K562 (cell line): ENCODE measurements around the gene MOCOS. TPM values are rescaled to one million over a fixed set of nuclear protein-coding genes. Genes with fewer than 3 reads are reported as not detected.

Source experiments
- GATAD2A ChIP-seq: fragments of 450-650 bp; IDR thresholded peaks from 2 replicates; pipeline ENCODE4 v1.6.1; 2017
- HDAC6 ChIP-seq: IDR thresholded peaks from 2 replicates; pipeline ENCODE4 v1.6.1; 2012; ENCODE audit warnings: low read depth, mild to moderate bottlenecking, control low read depth, inconsistent platforms, low read length, moderate library complexity
- HNRNPLL ChIP-seq: fragments of 200-400 bp; formaldehyde crosslinking; IDR thresholded peaks from 2 replicates; pipeline ENCODE4 v1.6.1; 2017; ENCODE audit warnings: low read length, low read depth, mild to moderate bottlenecking; ENCODE audit not compliant: poor library complexity, severe bottlenecking
- SETDB1 ChIP-seq: IDR thresholded peaks from one replicate; pipeline ENCODE4 v1.6.1; 2012; ENCODE audit warnings: low read length, control low read depth, inconsistent platforms
- ZNF551 ChIP-seq: fragments of 250-450 bp; sonication (Bioruptor Pico); IDR thresholded peaks from 2 replicates; pipeline ENCODE4 v1.5.0; 2021; ENCODE audit warnings: mild to moderate bottlenecking, moderate library complexity
- ZNF699 ChIP-seq: fragments of 250-450 bp; sonication (Bioruptor Pico); IDR thresholded peaks from 2 replicates; pipeline ENCODE4 v1.8.0; 2021; ENCODE audit warnings: mild to moderate bottlenecking, moderate library complexity; ENCODE audit not compliant: insufficient replicate concordance
- polyA plus RNA-seq, 8 experiments: library from polyadenylated mRNA; depleted of rRNA in 4 of 8; stranded (reverse) in 5 of 8; unstranded in 3 of 8; fragments of >200 nt; fragmentation: Nextera tagmentation in 2 of 8; fragmentation: Illumina TruSeq in 1 of 8; extraction: Ambion mirVana in 2 of 8; extraction: Trizol in 1 of 8; gene quantifications; 2 replicates each; pipeline versions ENCODE4 v1.2.1 to v1.2.3, GENCODE V29; 2011 to 2014; ENCODE audit warnings: inconsistent platforms in 1 of 8, missing spikeins in 1 of 8
- total RNA-seq, 7 experiments: library from RNA; depleted of rRNA in 6 of 7; stranded (reverse); fragments of >200 nt in 6 of 7; fragmentation: Illumina TruSeq in 2 of 7; extraction: Trizol in 2 of 7; gene quantifications; 2 replicates each; pipeline versions ENCODE4 v1.2.1 to v1.2.3, GENCODE V29; 2011 to 2021; ENCODE audit warnings: low replicate concordance in 1 of 7
- TF ChIP-seq, protein P1 (sequence below): fragments of 250-450 bp; sonication (Bioruptor Pico); IDR thresholded peaks from 2 replicates; pipeline ENCODE4 v1.5.1; 2021; ENCODE audit warnings: mild to moderate bottlenecking
- TF ChIP-seq, protein P2 (sequence below): fragments of 150-350 bp; IDR thresholded peaks from 2 replicates; pipeline ENCODE4 v1.6.1; 2014; ENCODE audit warnings: low read depth, mild to moderate bottlenecking, low read length, borderline replicate concordance

The MOCOS gene
- total and polyA plus RNA-seq, 9 of the 15 experiments (the other 6 are each of a cell fraction or from before 2014, with no cell fraction given), result 4.5 to 12.4 (median 9.1) TPM

DNA sequence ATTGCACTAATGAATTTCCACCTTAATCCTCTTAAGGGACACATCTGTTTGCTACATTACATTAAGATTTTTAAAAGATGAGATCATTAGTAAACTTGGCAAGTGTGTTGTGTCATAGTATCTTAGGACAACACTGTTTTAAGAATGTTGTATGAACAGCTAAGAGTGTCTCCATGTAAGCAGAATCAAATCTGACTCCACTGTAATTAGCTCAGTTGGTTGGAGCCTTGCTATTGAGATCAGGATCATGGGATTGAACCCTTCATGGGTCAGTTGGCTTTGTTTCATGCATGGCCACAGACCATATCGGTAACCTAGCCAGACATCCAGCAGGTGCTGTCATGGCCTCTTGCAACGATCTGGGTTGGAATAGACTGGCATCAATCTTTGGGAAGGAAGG lies 115.4 kb downstream of the MOCOS start (continued):
- TF ChIP-seq SETDB1 (no peak), ZNF699 (CRISPR knock-in tag) (no peak), GATAD2A (no peak), ZNF551 (CRISPR knock-in tag) (no peak), HDAC6 (no peak), HNRNPLL (no peak)
- TF ChIP-seq, protein P1, sequence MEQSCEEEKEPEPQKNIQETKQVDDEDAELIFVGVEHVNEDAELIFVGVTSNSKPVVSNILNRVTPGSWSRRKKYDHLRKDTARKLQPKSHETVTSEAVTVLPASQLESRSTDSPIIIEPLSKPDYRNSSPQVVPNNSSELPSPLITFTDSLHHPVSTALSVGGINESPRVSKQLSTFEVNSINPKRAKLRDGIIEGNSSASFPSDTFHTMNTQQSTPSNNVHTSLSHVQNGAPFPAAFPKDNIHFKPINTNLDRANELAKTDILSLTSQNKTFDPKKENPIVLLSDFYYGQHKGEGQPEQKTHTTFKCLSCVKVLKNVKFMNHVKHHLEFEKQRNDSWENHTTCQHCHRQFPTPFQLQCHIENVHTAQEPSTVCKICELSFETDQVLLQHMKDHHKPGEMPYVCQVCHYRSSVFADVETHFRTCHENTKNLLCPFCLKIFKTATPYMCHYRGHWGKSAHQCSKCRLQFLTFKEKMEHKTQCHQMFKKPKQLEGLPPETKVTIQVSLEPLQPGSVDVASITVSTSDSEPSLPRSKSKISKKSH (CRISPR knock-in tag), result no peak
- TF ChIP-seq, protein P2, sequence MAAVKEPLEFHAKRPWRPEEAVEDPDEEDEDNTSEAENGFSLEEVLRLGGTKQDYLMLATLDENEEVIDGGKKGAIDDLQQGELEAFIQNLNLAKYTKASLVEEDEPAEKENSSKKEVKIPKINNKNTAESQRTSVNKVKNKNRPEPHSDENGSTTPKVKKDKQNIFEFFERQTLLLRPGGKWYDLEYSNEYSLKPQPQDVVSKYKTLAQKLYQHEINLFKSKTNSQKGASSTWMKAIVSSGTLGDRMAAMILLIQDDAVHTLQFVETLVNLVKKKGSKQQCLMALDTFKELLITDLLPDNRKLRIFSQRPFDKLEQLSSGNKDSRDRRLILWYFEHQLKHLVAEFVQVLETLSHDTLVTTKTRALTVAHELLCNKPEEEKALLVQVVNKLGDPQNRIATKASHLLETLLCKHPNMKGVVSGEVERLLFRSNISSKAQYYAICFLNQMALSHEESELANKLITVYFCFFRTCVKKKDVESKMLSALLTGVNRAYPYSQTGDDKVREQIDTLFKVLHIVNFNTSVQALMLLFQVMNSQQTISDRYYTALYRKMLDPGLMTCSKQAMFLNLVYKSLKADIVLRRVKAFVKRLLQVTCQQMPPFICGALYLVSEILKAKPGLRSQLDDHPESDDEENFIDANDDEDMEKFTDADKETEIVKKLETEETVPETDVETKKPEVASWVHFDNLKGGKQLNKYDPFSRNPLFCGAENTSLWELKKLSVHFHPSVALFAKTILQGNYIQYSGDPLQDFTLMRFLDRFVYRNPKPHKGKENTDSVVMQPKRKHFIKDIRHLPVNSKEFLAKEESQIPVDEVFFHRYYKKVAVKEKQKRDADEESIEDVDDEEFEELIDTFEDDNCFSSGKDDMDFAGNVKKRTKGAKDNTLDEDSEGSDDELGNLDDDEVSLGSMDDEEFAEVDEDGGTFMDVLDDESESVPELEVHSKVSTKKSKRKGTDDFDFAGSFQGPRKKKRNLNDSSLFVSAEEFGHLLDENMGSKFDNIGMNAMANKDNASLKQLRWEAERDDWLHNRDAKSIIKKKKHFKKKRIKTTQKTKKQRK, result no peak
